Activated T-helper 2 cell treated with anti-CD3 and anti-CD28 coated beads, Interferon-gamma antibody, Interleukin-2, Interleukin-4, amounts not matched to agents 10 μg/mL and 5 μg/mL and 100 μg/mL, durations not matched to agents 14 hours and 24 hours and 36 hours (primary cell): ENCODE measurements around the gene NEMP2. TPM values are rescaled to one million over a fixed set of nuclear protein-coding genes. Genes with fewer than 3 reads are reported as not detected.
"Not testable (repeated sequence)": the region's sequence is repeated elsewhere in the genome, so short reads cannot be mapped to it uniquely, and the experiment has no call there.

Experiments
- DNase-seq: peaks from one replicate; pipeline ENCODE4 v3.0.0; 2021; ENCODE audit warnings: low spot score
- H3K27ac Mint-ChIP-seq: one replicate; pipeline ENCODE4 v1.8.0; 2021; ENCODE audit warnings: mixed read lengths
- H3K27me3 Mint-ChIP-seq: one replicate; pipeline ENCODE4 v1.8.0; 2021; ENCODE audit warnings: low read depth, mixed read lengths
- H3K36me3 Mint-ChIP-seq: one replicate; pipeline ENCODE4 v1.8.0; 2021; ENCODE audit warnings: low read depth, mixed read lengths
- H3K4me1 Mint-ChIP-seq: one replicate; pipeline ENCODE4 v1.8.0; 2021; ENCODE audit warnings: low read depth, mixed read lengths
- H3K4me3 Mint-ChIP-seq: one replicate; pipeline ENCODE4 v1.8.0; 2021; ENCODE audit warnings: low read depth, mild to moderate bottlenecking, moderate library complexity, mixed read lengths
- H3K9me3 Mint-ChIP-seq: one replicate; pipeline ENCODE4 v1.8.0; 2021; ENCODE audit warnings: mixed read lengths
- intact Hi-C: fragments of 100-400 bp; cut with micrococcal nuclease; formaldehyde crosslinking; loops from one replicate; pipeline ENCODE4 v1.15.1; 2023
- total RNA-seq: library from RNA; stranded (reverse); gene quantifications from 2 replicates; pipeline ENCODE4 v1.2.3, GENCODE V29; 2022

NEMP2 gene
- total RNA-seq, 1 donor from 2014 or later, result 15.2 TPM

DNA sequence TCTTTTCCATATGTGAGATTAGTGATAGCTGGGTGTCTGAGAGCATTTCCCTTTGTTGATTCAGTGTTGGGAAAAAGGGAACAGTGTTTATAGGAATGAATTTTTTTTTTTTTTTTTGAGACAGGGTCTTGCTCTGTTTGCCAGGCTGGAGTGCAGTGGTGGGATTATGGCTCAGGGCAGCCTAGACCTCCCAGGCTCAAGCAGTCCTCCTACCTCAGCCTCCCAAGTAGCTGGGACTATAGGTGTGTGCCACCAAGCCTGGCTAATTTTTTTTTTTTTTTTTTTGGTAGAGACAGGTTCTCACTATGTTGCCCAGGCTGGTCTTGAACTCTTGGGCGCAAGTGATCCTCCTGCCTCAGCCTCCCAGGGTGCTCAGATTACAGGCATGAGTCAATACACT lies 66.2 kb downstream of the NEMP2 start:
- peak overlapping the region; percentile 26 for H3K27ac Mint-ChIP-seq

DNA sequence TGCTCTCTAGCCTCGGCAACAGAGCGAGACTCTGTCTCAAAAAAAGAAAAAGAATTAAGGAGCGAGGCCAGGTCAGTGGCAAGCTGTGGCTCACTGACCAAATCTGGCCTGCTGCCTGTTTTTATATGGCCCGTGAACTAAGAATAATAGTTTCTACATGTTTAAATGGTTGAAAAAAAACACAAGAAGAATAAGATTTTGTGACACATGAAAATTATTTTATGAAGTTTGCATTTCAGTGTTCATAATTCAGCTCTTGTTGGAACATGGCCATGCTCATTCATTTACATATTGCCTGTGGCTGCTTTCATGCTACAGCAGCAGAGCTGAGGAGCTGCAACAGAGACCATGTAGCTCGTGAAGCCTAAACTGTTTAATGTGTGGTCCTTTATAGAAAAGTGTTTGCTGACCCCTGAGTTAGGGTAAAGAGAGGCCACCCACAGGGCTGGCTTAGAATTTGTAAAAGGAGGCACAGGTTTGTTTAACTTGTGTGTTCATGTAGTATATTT lies 66.9 kb downstream of the NEMP2 start:
- Mint-ChIP-seq H3K27me3 (no peaks in the 10 kb centered on the region), H3K4me3 (no peak overlapping the region), H3K36me3 (peaks cover 63% of the 10 kb centered on the region), H3K4me1 (peaks cover 34% of the 10 kb centered on the region), H3K27ac (no peak overlapping the region), H3K9me3 (peaks cover 4% of the 10 kb centered on the region)
- intact Hi-C loops, result no loop called here
- DNase-seq, result no peak

More for the DNA sequence above, 66.2 kb downstream of the NEMP2 start:
- Mint-ChIP-seq H3K4me1 (peaks cover 34% of the 10 kb centered on the region), H3K36me3 (peaks cover 66% of the 10 kb centered on the region)
- intact Hi-C loops, H3K27me3 Mint-ChIP-seq, H3K9me3 Mint-ChIP-seq, H3K4me3 Mint-ChIP-seq, DNase-seq: not testable (repeated sequence)

DNA sequence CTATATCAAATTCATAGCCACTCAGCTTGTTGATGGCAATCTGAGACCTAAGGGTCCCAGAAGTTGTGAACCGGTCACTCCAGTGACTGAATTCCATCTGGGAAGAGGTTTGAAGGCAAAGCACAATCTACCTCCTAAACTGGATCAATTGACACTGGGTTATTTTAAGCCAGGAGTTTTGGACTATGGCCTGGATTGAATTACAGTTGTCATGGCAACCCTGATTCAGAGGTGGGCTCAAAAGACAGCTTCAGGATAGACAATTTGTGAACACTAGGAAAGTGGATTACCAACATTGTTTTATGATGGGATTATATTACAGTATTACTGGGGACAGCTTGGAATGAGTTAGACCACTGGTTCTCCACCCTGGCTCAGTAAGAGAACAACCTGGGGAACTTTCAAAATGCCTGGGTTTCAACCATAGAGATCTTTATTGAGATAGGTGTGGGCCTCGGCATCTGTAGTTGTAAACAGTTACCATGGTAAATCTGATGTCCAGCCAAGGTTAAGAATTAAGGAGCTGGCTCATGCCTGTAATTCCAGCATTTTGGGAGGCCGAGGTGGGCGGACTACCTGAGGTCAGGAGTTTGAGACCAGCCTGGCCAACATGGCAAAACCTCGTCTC lies 67.6 kb downstream of the NEMP2 start:
- Mint-ChIP-seq H3K27ac (no peak overlapping the region), H3K4me1 (peaks cover 34% of the 10 kb centered on the region), H3K36me3 (peaks cover 60% of the 10 kb centered on the region), H3K4me3 (no peak overlapping the region), H3K9me3 (no peaks in the 10 kb centered on the region), H3K27me3 (no peaks in the 10 kb centered on the region)
- no peak for DNase-seq
- intact Hi-C loops, result no loop called here

DNA sequence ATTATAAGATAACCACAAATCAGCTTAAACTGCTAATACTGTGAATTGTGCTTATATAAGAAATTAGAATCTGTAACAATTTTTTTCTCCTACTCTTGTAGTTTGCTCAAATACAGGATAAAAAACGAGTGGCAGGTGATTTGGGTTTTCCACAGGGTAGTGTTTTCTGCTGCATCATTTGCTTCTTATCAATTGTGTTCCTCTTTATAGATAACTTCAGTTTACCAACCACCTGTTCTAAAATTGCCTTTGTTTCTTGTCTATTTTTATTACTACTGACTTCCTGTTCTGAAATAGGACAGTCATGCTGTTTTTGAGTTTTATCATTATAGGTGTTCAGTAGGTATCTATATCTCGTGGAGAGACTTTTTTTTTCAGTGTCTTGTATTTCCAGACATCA lies 69.5 kb downstream of the NEMP2 start:
- peaks cover 49% of the 10 kb centered on the region for H3K36me3 Mint-ChIP-seq
- H3K27me3 Mint-ChIP-seq, result no peaks in the 10 kb centered on the region
- no peak for DNase-seq
- H3K4me3 Mint-ChIP-seq, result no peak overlapping the region
- H3K4me1 Mint-ChIP-seq, result peaks cover 32% of the 10 kb centered on the region
- H3K9me3 Mint-ChIP-seq, result no peaks in the 10 kb centered on the region
- intact Hi-C loops, result no loop called here
- H3K27ac Mint-ChIP-seq, result no peak overlapping the region

DNA sequence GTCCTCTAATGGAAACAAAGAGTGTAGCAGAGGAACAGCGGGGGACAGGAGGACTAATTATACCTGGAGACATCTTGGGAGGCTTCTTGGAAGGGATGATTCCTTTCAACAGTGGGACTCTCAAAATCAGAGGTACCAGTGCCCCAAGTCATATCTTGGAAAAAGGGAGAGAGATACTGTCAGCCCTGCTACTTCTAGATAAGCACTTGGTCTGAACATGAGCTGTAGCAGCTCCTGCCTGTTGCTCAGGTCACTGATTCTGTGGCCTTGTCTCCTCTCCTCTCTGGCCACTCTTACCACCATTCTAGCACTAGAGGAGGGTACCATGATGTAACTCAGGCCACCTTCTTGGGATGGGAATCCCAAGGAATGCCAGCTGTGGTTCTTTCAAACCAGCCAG lies 71.9 kb downstream of the NEMP2 start:
- Mint-ChIP-seq H3K4me1 (peaks cover 22% of the 10 kb centered on the region), H3K36me3 (peaks cover 44% of the 10 kb centered on the region), H3K4me3 (no peak overlapping the region), H3K27ac (no peak overlapping the region), H3K27me3 (no peaks in the 10 kb centered on the region), H3K9me3 (no peaks in the 10 kb centered on the region)
- DNase-seq, result no peak
- intact Hi-C loops, result no loop called here

DNA sequence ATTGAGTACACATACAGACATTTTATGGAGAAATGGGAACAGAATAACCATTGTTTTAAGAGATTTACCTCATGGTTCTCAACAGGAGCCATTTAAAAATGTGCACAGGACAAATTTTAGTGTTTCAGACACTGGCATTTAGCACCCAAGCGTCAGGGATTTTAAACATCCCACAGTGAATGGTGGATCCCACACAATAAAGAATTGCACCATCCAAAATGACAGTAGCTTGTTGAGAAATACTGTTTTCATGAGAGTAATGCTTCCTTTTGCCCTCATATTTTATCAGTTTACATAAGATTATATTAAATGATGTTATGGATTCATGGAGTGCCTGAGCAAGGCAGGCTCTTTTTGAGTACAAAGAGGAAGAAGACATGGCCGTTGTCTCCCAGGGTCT lies 72.3 kb downstream of the NEMP2 start:
- no peak for DNase-seq
- Mint-ChIP-seq H3K4me1 (peaks cover 21% of the 10 kb centered on the region), H3K27me3 (no peaks in the 10 kb centered on the region), H3K27ac (no peak overlapping the region), H3K4me3 (no peak overlapping the region), H3K9me3 (no peaks in the 10 kb centered on the region), H3K36me3 (peaks cover 45% of the 10 kb centered on the region)
- intact Hi-C loops, result no loop called here

DNA sequence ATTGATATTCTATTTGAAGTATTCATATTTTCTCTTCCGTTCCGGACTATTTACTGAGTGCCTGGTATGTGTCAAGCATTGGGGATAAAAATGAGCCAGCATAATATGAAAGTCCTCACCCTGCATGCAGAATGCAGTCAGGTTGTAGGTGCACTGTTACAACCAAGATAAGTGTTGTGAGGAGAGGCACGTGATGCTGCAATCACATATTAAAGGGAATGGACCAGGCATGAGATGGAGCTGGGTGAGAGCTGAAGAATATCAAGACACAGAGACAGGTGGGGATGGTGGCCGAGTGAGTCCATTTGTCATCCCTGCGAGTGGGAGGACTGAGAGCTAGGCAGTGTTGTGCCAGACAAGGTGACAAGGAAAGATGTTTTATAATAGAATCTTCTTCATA lies 74.0 kb downstream of the NEMP2 start:
- intact Hi-C loops, result no loop called here
- no peak overlapping the region for H3K27ac Mint-ChIP-seq

DNA sequence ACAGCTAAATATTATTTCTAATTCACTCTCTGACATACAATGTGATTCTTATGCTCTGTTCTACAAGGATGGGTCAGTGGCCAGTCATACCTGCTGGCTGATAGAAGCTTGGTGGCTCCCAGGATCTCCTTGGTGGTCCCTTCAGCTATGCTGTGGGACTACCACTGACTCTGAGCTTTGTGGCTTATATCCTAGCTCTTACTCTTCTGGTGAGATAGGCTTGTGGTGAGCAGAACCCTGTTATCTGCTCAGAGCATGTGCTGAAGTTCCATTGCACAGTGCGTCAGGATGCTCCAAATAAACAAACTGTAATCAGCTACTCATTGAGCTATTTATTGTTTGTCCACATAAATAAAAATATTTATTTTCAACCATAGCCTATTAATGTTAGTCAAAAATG lies 74.6 kb downstream of the NEMP2 start:
- Mint-ChIP-seq H3K4me1 (peaks cover 9% of the 10 kb centered on the region), H3K27ac (no peak overlapping the region), H3K4me3 (no peak overlapping the region), H3K36me3 (peaks cover 39% of the 10 kb centered on the region), H3K9me3 (no peaks in the 10 kb centered on the region), H3K27me3 (no peaks in the 10 kb centered on the region)
- intact Hi-C loops, result no loop called here
- no peak for DNase-seq

More for the DNA sequence above, 74.0 kb downstream of the NEMP2 start:
- no peak for DNase-seq
- H3K27me3 Mint-ChIP-seq, result no peaks in the 10 kb centered on the region
- H3K4me3 Mint-ChIP-seq, result no peak overlapping the region
- H3K36me3 Mint-ChIP-seq, result peaks cover 41% of the 10 kb centered on the region
- H3K4me1 Mint-ChIP-seq, result peaks cover 14% of the 10 kb centered on the region
- no peaks in the 10 kb centered on the region for H3K9me3 Mint-ChIP-seq

DNA sequence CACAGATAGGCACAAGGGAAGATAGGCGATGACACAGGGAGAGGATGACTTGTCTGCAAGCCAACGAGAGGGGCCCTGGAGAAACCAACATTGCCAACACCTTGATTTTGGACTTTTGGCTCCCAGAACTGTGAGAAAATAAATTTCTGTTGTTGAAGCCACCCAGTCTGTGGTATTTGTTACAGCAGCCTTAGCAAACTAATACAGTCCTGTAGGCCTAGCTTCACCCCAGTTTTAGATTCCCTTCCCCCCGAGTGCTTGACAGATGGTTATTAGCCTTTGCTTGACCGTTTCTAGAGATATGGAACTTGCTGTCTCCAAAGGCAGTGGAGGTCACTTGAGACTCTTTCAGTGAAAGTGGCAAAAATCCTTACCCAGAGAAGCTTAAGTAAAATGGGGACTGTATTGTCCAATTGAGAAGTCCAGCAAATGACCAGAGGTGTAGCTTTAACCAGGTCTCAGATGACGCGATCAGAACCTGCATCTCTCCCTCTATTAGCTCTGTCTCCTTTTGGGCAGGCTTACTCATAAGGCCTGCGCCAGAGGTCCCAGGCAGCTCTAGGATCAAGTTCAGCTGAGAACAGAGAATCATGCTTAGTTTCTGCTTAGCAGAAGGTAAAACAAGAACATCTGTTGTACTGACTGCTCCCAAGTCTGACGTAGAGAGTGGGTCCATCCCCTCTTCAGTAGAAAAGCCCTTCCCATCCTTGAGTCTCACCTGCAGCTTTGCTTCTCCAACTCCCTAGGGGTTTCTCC lies 76.0 kb downstream of the NEMP2 start:
- intact Hi-C loops, result no loop called here
- Mint-ChIP-seq H3K27me3 (no peaks in the 10 kb centered on the region), H3K36me3 (peaks cover 47% of the 10 kb centered on the region), H3K9me3 (no peaks in the 10 kb centered on the region), H3K4me1 (no peaks in the 10 kb centered on the region), H3K4me3 (no peak overlapping the region), H3K27ac (no peak overlapping the region)
- no peak for DNase-seq

DNA sequence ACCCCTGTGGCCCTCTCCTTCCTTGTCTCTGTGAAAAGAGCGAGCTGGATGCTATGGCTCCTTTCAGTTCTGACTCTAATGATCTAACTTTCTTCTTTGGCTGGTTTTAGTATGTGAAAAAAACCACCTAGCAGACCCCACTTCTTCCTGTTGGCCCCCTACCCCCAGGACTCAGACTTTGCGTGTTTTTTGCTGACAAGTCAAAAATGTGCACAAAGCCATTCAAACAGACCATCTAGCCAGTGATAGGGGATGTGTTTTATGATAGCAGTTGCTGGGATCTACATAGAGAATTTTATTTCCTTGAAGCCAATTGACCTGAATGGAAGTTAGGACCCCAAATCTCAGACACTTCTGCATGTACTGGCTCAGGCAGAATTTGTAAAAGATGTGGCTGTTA lies 77.3 kb downstream of the NEMP2 start:
- Mint-ChIP-seq H3K9me3 (no peaks in the 10 kb centered on the region), H3K4me3 (no peak overlapping the region), H3K4me1 (peaks cover 8% of the 10 kb centered on the region), H3K27ac (no peak overlapping the region), H3K36me3 (peaks cover 49% of the 10 kb centered on the region), H3K27me3 (no peaks in the 10 kb centered on the region)
- intact Hi-C loops, result no loop called here
- no peak for DNase-seq

DNA sequence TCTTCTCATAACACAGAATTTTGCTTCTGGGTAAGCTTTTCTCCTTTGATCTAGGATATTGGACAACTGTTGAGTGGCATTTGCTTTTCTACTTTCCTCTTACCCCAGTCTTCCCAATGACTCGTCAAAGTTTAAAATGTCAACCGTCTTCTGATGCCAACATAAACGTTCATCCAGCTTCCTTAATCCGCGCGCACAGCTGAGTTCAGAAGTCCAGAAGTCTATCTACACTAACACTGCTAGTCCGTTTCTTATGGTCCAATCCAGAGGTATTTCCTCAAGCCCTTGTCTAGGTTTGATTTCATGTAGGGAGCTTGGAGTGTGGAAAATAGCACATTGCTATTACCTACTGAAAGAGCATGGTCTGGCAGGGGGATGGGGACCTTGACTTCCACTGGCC lies 77.7 kb downstream of the NEMP2 start:
- Mint-ChIP-seq H3K4me1 (peaks cover 10% of the 10 kb centered on the region), H3K27ac (no peak overlapping the region), H3K4me3 (no peak overlapping the region), H3K27me3 (no peaks in the 10 kb centered on the region), H3K9me3 (no peaks in the 10 kb centered on the region), H3K36me3 (peaks cover 49% of the 10 kb centered on the region)
- no peak for DNase-seq
- intact Hi-C loops, result no loop called here

DNA sequence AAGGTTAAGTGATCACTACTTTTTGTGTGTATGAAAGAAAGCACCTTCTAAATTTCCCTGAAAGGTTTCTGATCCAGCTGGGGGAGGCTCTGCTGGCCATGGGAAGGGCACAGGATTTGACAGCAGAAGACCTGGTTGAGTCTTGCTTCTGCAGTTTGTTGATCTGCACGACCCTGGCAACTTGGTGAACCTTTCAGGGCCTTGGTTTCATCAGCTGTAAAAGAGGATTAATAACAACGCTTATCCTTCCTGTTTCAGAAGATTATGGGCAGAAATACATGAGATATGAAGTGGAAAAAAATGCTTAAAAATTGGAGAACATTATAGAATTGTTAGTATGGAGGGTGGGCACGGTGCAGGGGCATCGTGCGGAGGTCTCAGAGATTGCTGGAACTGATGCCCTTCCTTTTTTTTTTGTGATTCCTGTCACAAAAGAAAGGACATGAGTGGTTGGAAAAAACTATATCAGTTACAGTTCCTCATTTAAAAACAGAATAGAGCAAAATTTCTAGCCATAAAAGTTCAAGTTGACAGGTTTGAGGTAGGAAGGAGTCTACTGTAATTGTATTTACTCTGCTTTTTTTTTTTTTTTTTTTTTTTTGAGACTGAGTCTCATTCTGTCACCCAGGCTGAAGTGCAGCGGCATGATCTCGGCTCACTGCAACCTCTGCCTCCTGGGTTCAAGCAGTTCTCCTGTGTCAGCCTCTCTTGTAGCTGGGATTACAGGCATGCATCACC lies 79.0 kb downstream of the NEMP2 start:
- H3K36me3 Mint-ChIP-seq, result peaks cover 55% of the 10 kb centered on the region
- H3K9me3 Mint-ChIP-seq, result no peaks in the 10 kb centered on the region
- DNase-seq, result no peak
- intact Hi-C loops, result no loop called here
- no peaks in the 10 kb centered on the region for H3K27me3 Mint-ChIP-seq
- H3K4me1 Mint-ChIP-seq, result peaks cover 16% of the 10 kb centered on the region
- no peak overlapping the region for H3K4me3 Mint-ChIP-seq
- no peak overlapping the region for H3K27ac Mint-ChIP-seq

DNA sequence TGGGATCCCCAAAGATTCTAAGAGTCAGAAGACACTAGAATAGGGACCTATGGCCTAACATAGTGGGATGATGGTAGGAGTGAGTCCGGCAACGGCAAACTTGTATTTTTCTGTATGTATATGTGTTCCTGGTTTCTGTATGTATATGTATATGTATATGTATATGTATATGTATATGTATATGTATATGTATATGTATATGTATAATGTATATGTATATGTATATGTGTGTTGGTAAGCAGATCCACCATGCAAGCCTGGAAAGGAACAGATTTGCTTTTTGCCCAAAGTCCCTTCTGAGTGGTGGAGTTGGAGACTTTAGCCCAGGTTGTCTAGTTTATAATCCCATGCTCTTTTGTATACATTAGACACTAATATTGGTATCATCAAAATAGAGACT lies 79.7 kb downstream of the NEMP2 start:
- Mint-ChIP-seq H3K36me3 (peaks cover 53% of the 10 kb centered on the region), H3K4me3 (no peak overlapping the region), H3K9me3 (no peaks in the 10 kb centered on the region), H3K27me3 (no peaks in the 10 kb centered on the region), H3K4me1 (peaks cover 16% of the 10 kb centered on the region), H3K27ac (no peak overlapping the region)
- intact Hi-C loops, result no loop called here
- no peak for DNase-seq
